NB4 (cell line): ENCODE data around the gene COL9A2.

ENCODE experiments used
- DNase-seq: peaks from one replicate; pipeline ENCODE4 v3.0.0; 2010; ENCODE audit warnings: low read depth
- H3K4me3 ChIP-seq: one replicate; pipeline ENCODE4 v1.5.1; 2011; ENCODE audit warnings: mild to moderate bottlenecking, low read depth, low read length, moderate library complexity
- MYC ChIP-seq: IDR thresholded peaks from 2 replicates; pipeline ENCODE4 v1.6.1; 2011; ENCODE audit warnings: low read depth, low read length
- POLR2A ChIP-seq: IDR thresholded peaks from 2 replicates; pipeline ENCODE4 v1.6.1; 2011; ENCODE audit warnings: mild to moderate bottlenecking; ENCODE audit not compliant: insufficient read length; ENCODE audit errors: extremely low read depth
- TF ChIP-seq, protein P1 (sequence below): IDR thresholded peaks from one replicate; pipeline ENCODE4 v1.5.1; 2012; ENCODE audit warnings: low read depth, low read length
- TF ChIP-seq, protein P2 (sequence below): IDR thresholded peaks from 2 replicates; pipeline ENCODE4 v1.6.1; 2011; ENCODE audit warnings: low read depth, low read length

COL9A2 gene

DNA sequence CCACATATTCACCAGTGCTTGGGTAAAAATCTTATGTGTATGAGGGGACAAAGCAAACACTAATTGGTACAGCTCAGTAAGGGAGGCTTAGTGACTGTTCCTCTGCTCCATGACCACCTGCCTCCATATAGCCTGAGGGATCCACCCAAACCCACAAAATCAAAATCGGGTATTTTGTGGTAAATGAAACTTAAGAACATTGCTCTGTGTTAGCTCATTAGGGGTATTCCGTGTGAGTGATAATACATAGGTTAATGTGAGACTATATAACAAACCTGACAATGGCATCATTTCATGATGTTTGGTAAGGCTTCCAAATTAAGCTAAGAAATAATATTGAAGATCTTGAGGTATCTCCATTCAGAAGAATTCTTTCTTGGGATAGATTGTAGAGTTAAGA lies 25.8 kb downstream of the COL9A2 start:
- TF ChIP-seq, protein P1, sequence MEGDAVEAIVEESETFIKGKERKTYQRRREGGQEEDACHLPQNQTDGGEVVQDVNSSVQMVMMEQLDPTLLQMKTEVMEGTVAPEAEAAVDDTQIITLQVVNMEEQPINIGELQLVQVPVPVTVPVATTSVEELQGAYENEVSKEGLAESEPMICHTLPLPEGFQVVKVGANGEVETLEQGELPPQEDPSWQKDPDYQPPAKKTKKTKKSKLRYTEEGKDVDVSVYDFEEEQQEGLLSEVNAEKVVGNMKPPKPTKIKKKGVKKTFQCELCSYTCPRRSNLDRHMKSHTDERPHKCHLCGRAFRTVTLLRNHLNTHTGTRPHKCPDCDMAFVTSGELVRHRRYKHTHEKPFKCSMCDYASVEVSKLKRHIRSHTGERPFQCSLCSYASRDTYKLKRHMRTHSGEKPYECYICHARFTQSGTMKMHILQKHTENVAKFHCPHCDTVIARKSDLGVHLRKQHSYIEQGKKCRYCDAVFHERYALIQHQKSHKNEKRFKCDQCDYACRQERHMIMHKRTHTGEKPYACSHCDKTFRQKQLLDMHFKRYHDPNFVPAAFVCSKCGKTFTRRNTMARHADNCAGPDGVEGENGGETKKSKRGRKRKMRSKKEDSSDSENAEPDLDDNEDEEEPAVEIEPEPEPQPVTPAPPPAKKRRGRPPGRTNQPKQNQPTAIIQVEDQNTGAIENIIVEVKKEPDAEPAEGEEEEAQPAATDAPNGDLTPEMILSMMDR: no peak
- TF ChIP-seq, protein P2, sequence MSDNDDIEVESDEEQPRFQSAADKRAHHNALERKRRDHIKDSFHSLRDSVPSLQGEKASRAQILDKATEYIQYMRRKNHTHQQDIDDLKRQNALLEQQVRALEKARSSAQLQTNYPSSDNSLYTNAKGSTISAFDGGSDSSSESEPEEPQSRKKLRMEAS: no peak
- no peak for TF ChIP-seq MYC
- no peak for TF ChIP-seq POLR2A
- no peak for DNase-seq
- no peak overlapping the region for H3K4me3 ChIP-seq

DNA sequence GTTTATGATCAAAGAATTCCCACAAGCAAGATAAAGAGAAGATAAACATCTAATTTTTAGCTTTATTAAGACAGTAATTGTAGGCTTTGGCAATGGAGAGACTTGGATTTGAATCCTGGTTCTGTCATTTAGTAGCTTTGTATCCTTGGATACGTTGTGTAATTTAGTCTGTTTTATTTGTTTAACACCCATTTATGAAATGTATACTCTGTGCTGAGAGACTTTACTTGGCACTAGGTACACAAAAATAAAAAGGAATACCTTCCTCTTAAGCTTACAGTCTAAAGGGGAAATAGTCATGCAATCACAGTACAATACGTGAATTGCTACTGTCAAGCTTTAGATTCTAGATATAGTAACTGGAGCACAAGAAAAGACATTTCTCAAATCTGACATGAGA lies 35.2 kb downstream of the COL9A2 start:
- DNase-seq: no peak
- no peak overlapping the region for H3K4me3 ChIP-seq
- no peak for TF ChIP-seq POLR2A
- TF ChIP-seq MYC: no peak
- TF ChIP-seq, protein P1: no peak
- TF ChIP-seq, protein P2: no peak

DNA sequence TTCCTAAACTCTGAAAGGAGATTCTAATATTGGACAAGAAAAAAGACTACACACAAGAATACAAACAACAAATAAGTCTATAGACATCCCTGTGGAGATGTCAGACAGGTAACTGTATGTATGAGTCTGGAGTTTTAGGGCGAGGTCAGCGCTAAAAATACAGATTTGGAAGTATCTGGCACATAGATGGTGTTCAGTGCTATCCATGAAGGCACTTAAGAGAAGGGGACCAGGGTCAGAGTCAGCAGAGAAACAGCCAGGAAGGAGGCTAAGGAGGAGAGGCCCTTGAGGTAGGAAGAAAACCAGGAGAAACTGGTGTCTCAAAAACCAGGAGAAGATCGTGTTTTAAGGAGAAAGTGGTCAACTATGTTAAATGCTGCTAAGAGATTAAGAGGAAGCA lies 41.0 kb downstream of the COL9A2 start:
- H3K4me3 ChIP-seq: no peak overlapping the region
- TF ChIP-seq, protein P1: no peak
- no peak for TF ChIP-seq POLR2A
- TF ChIP-seq, protein P2: no peak
- no peak for TF ChIP-seq MYC
- DNase-seq: no peak

DNA sequence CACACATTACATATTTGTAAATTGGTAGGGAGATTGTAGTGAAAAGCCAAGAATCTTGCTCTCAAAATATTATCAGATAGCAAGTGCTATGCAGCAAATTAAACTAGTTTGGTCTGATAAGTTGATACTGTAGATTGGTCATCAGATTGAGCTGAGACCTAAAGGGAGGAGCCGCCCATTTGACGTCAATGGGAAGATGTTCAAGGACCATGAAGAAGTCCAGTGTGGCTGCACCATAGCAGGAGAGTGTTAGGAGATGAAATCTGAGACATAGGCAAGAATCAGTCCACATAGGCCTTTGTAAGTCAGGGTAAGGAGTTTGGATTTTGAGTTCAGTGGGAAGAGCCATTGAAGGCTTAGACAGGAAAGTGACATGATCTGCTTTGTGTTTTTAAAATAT lies 42.8 kb downstream of the COL9A2 start:
- TF ChIP-seq, protein P2: no peak
- TF ChIP-seq, protein P1: no peak
- TF ChIP-seq MYC (no peak), POLR2A (no peak)
- no peak for DNase-seq
- H3K4me3 ChIP-seq: no peak overlapping the region

DNA sequence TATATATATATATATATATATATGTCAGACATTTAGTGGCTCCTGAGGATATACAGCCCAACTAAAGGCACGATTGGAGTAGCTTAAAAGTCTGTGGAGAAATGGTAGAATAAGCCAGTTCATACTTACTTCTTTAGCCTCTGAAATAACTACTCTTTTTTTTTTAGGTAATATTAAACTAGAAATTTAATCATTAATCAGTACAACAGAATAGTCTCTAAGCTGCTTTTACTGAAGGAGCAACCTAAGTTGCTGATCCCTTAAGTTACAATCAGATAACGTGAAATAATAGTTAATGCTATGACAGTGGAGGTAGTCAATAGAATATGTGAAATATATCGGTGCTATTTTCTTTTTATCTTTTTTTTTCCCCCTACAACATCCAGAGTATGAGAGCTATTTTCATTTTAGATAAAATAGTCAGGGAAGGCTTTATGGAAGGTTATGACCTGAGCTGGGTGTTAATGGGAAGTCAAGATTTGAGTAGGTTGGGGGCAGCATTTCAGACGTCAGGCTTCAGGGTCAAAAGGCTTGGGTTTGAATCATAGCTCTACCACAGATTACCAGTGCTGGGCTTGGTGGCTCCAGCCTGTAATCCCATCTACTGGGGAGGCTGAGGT lies 43.4 kb downstream of the COL9A2 start:
- DNase-seq: no peak
- H3K4me3 ChIP-seq: no peak overlapping the region
- TF ChIP-seq POLR2A (no peak), MYC (no peak)
- TF ChIP-seq, protein P2: no peak
- TF ChIP-seq, protein P1: no peak

DNA sequence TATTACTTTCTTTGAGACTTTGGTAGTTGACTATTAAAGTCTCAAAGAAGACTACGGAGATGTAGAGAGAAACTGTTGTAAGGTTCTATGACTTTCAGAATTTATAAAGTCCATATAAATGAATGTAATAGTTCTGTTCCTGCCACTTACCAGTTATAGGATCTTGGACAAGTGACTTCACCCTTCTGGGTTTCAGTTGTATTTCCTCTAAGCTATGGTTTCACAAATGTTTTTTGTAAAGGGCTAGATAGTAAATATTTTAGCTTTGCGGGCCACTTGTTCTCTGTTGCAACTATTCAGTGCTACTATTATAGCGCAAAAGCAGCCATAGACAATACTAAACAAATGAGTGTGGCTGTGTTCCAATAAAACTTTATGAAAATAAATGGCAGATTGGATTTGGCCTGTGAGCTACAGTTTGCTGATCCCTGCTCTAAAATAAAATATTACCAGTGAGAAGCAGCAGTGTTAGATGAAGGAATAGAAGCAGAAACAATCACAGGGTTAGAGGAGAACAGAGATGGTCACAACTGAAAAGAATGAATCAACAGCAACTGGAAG lies 44.4 kb downstream of the COL9A2 start:
- no peak for TF ChIP-seq MYC
- TF ChIP-seq, protein P2: no peak
- TF ChIP-seq, protein P1: no peak
- no peak for TF ChIP-seq POLR2A
- DNase-seq: no peak

More for the DNA sequence above, 44.4 kb downstream of the COL9A2 start:
- H3K4me3 ChIP-seq: no peak overlapping the region
